AG04450 (cell line): Measurements from ENCODE around the gene HSPA5. TPM values are rescaled to one million over a fixed set of nuclear protein-coding genes. Genes with fewer than 3 reads are reported as not detected.
A peak's percentile ranks its signal among the peaks of the same experiment; 100 is the strongest.

ENCODE experiments used
- CTCF ChIA-PET: fragments of 300-600, 350-600 bp; formaldehyde crosslinking; extraction: SDS; loops from one replicate; lab custom pipeline; 2022; ENCODE audit warnings: antibody characterized with exemption, inconsistent platforms; lab: Charles Lee
- POLR2A ChIA-PET: fragments of 350-600 bp; formaldehyde crosslinking; extraction: SDS; loops from one replicate; lab custom pipeline; 2021; ENCODE audit warnings: antibody characterized with exemption, inconsistent platforms; lab: Yijun Ruan, JAX
- DNase-seq: peaks from one replicate; pipeline ENCODE4 v3.0.0-alpha.2; 2011; ENCODE audit warnings: low read depth, low spot score
- H3K27ac ChIP-seq: one replicate; pipeline ENCODE4 v1.5.1; 2012; ENCODE audit warnings: low read depth, low read length, control low read depth
- H3K27me3 ChIP-seq: one replicate; pipeline ENCODE4 v1.6.0; 2012; ENCODE audit warnings: low read length; ENCODE audit not compliant: control insufficient read depth, insufficient read depth
- H3K4me3 ChIP-seq: 2 replicates; pipeline ENCODE4 v1.5.1; 2011; ENCODE audit warnings: mild to moderate bottlenecking, low read depth, low read length, control low read depth
- H3K9me3 ChIP-seq: 2 replicates; pipeline ENCODE4 v1.5.1; 2012; ENCODE audit warnings: low read length; ENCODE audit not compliant: control insufficient read depth, insufficient read depth
- polyA plus RNA-seq: library from polyadenylated mRNA; depleted of rRNA; stranded (reverse); fragments of >200 nt; gene quantifications from 2 replicates; pipeline ENCODE4 v1.2.3, GENCODE V29; 2011
- TF ChIP-seq, protein P1 (sequence below): IDR thresholded peaks from 2 replicates; pipeline ENCODE4 v1.5.1; 2011; ENCODE audit warnings: low read depth, low read length, control low read depth, inconsistent platforms

The HSPA5 gene
- polyA plus RNA-seq, 1 experiment = 591 TPM

DNA sequence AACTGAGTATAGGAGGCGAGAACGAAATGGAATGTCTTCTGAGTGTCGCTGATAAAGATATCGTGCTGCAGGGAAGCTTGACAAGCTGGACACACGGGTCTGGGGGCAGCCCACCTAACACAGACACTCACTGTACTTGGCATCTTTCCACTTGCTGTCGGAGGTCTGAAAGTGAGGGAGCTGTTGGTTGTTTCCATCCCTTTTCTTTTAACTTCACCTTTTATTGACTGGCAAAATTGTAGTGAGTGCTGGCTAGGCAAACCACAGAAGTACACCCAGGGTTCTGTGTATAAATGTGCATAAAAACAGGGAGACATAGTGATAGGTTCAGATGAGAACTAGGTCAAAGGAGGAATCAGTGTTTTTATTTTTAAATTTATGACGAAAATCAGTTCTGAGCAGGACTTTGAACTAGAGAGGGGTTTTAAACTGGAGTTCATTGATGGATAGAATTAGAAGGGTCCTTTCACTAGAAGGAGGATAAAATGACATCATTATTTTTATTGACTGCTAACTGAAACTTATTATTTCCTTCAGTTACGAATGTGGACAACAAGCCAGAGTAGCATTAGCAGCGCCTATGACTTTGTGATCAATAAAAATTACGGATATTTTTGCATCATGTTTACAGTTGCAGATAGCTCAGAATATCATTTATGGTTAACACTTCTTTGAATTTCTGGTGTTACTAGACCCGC is 21.3 kb upstream of the HSPA5 start:
- ChIA-PET POLR2A (interaction anchor here (0.6 to 3.7 kb wide), 2 partner anchors 21 to 29 kb away, joined by 3 to 37 read pairs; partner anchors contain the start of gene HSPA5), CTCF (interaction anchor here (0.6 to 0.7 kb wide), 2 partner anchors 11 to 36 kb away, joined by 4 to 5 read pairs; no protein-coding TSS in a partner anchor)
- Histone ChIP-seq H3K4me3 (peak overlapping the region; percentile 89), H3K9me3 (0 out of 2 replicates have a peak, but pooled peaks cover 3% of the 10 kb centered on the region), H3K27me3 (no peaks in the 10 kb centered on the region), H3K27ac (no peak overlapping the region)
- TF ChIP-seq, protein P1, sequence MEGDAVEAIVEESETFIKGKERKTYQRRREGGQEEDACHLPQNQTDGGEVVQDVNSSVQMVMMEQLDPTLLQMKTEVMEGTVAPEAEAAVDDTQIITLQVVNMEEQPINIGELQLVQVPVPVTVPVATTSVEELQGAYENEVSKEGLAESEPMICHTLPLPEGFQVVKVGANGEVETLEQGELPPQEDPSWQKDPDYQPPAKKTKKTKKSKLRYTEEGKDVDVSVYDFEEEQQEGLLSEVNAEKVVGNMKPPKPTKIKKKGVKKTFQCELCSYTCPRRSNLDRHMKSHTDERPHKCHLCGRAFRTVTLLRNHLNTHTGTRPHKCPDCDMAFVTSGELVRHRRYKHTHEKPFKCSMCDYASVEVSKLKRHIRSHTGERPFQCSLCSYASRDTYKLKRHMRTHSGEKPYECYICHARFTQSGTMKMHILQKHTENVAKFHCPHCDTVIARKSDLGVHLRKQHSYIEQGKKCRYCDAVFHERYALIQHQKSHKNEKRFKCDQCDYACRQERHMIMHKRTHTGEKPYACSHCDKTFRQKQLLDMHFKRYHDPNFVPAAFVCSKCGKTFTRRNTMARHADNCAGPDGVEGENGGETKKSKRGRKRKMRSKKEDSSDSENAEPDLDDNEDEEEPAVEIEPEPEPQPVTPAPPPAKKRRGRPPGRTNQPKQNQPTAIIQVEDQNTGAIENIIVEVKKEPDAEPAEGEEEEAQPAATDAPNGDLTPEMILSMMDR = no peak
- DNase-seq = no peak

- Histone ChIP-seq H3K27me3 (no peaks in the 10 kb centered on the region), H3K4me3 (peak within 1 kb of the TSS; percentile 89), H3K27ac (no peak within 1 kb of the TSS), H3K9me3 (0 out of 2 replicates have a peak, but pooled peaks cover 3% of the 10 kb centered on the region)
- CTCF ChIA-PET = interaction anchor here (0.6 to 0.7 kb wide), 2 partner anchors 10 to 14 kb away, joined by 3 to 4 read pairs; no protein-coding TSS in a partner anchor
- DNase-seq = no peak
- POLR2A ChIA-PET = interaction anchor here (0.7 to 3.7 kb wide), 2 partner anchors 20 to 409 kb away, joined by 3 to 37 read pairs; partner anchors contain the start of gene HSPA5
- TF ChIP-seq, protein P1 = peak; percentile 36
Observed at GRCh38 chr9:125261501-125262293, 20.6 kb upstream of the HSPA5 start, which contains the start of gene GAPVD1. Gene GAPVD1, plus strand, starts transcription at chr9:125261826. Its CDS starts 37,096 bp downstream, at chr9:125298922.

- DNase-seq = no peak
- ChIA-PET POLR2A (interaction anchor here (0.7 to 3.7 kb wide), 3 partner anchors 16 to 56 kb away, joined by 3 to 37 read pairs (median 3); partner anchors contain the start of gene HSPA5), CTCF (interaction anchor here (1.2 to 1.4 kb wide), 2 partner anchors 19 to 101 kb away, joined by 3 to 4 read pairs; partner anchors contain the start of gene HSPA5)
Observed at GRCh38 chr9:125260561-125260960, 19.4 kb upstream of the HSPA5 start.

GRCh38 chr9:125258832-125259534 is 17.8 kb upstream of the HSPA5 start:
- POLR2A ChIA-PET = no interaction called here
- no peaks in the 10 kb centered on the region for H3K27me3 ChIP-seq
- TF ChIP-seq, protein P1 = no peak
- no peak overlapping the region for H3K27ac ChIP-seq
- CTCF ChIA-PET = no interaction called here
- DNase-seq = no peak
- H3K4me3 ChIP-seq = no peak overlapping the region
- 0 out of 2 replicates have a peak, but pooled peaks cover 3% of the 10 kb centered on the region for H3K9me3 ChIP-seq

More at GRCh38 chr9:125260561-125260960, 19.4 kb upstream of the HSPA5 start:
- H3K27me3 ChIP-seq = no peaks in the 10 kb centered on the region
- H3K4me3 ChIP-seq = no peak overlapping the region
- H3K9me3 ChIP-seq = 0 out of 2 replicates have a peak, but pooled peaks cover 3% of the 10 kb centered on the region
- TF ChIP-seq, protein P1 = no peak
- no peak overlapping the region for H3K27ac ChIP-seq
